Tibial nerve (tissue), 4 donors: ENCODE measurements around the gene MED19. TPM values are rescaled to one million over a fixed set of nuclear protein-coding genes. Genes with fewer than 3 reads are reported as not detected.
"Not testable (repeated sequence)": the region's sequence is repeated elsewhere in the genome, so short reads cannot be mapped to it uniquely, and the experiment has no call there.

Experiments
- DNase-seq, 2 donors: peaks; one replicate each; pipeline ENCODE4 v3.0.0-alpha.2; 2019; ENCODE audit warnings: low spot score in 2 of 2
- H3K27ac ChIP-seq, 4 donors: fragments of 200-600 bp; sonication (generic) in 3 of 4; one replicate each; pipeline ENCODE4 v1.5.1; 2017 to 2019; ENCODE audit warnings: mild to moderate bottlenecking in 1 of 4
- H3K27me3 ChIP-seq, 2 donors: fragments of 200-600 bp; sonication (generic) in 1 of 2; one replicate each; pipeline versions ENCODE4 v1.5.1 to v1.6.0; 2017 to 2019
- H3K36me3 ChIP-seq, 3 donors: fragments of 200-600 bp; sonication (generic); one replicate each; pipeline ENCODE4 v1.5.1; 2018 to 2019
- H3K4me1 ChIP-seq, 4 donors: fragments of 200-600 bp; sonication (generic) in 3 of 4; one replicate each; pipeline ENCODE4 v1.5.1; 2017 to 2019
- H3K4me3 ChIP-seq, 4 donors: fragments of 200-600 bp; sonication (generic) in 3 of 4; one replicate each; pipeline ENCODE4 v1.5.1; 2017 to 2019; ENCODE audit warnings: mild to moderate bottlenecking in 1 of 4, moderate library complexity in 1 of 4
- H3K9me3 ChIP-seq, 4 donors: fragments of 200-600 bp; sonication (generic) in 3 of 4; one replicate each; pipeline ENCODE4 v1.5.1; 2017 to 2019
- CTCF ChIP-seq, 5 experiments: fragments of 200-600 bp in 3 of 5; fragments of 450-650 bp in 2 of 5; sonication (generic) in 3 of 5; IDR thresholded peaks; one replicate each; pipeline ENCODE4 v1.5.1; 2016 to 2019; ENCODE audit warnings: antibody characterized with exemption in 5 of 5, mild to moderate bottlenecking in 3 of 5, moderate library complexity in 2 of 5
- EP300 ChIP-seq, 2 donors: sonication (generic); formaldehyde crosslinking; IDR thresholded peaks; one replicate each; pipeline ENCODE4 v1.6.1; 2017; ENCODE audit warnings: antibody characterized with exemption in 2 of 2, mild to moderate bottlenecking in 1 of 2
- POLR2A ChIP-seq, 2 donors: fragments of 450-650 bp; IDR thresholded peaks; one replicate each; pipeline ENCODE4 v1.6.1; 2017; ENCODE audit warnings: antibody characterized with exemption in 2 of 2, mild to moderate bottlenecking in 2 of 2, moderate library complexity in 2 of 2
- WGBS, 2 donors: methylation state at CpG; one replicate each; pipeline ENCODE4 v1.1.5; 2018; 5-methylcytosine and 5-hydroxymethylcytosine counted together
- total RNA-seq, 4 donors: library from RNA; depleted of rRNA; stranded (reverse); fragments of >200 nt; gene quantifications; one replicate each; pipeline ENCODE4 v1.1.0, GENCODE V29; 2016

The MED19 gene
- total RNA-seq, 4 donors from 2014 or later, result 11.9 to 17.3 (median 15.4) TPM

- peaks cover 0 to 42% (median 14%) of the 10 kb centered on the region in 4 donors for H3K4me1 ChIP-seq
- TF ChIP-seq CTCF (IDR thresholded peaks at IDR 0.05), result no peak
- TF ChIP-seq POLR2A (IDR thresholded peaks at IDR 0.05), result no peak
- TF ChIP-seq EP300 (IDR thresholded peaks at IDR 0.05), result no peak
- no peaks in the 10 kb centered on the region for H3K9me3 ChIP-seq
- DNase-seq, result no peak
- H3K27me3 ChIP-seq, result no peaks in the 10 kb centered on the region
- no peak overlapping the region for H3K27ac ChIP-seq
- 90 to 92% methylated on average over 5 of the region's 5 CpGs for WGBS, 2 donors
- no peak overlapping the region for H3K4me3 ChIP-seq
- peaks cover 0 to 18% (median 1%) of the 10 kb centered on the region in 3 donors for H3K36me3 ChIP-seq
These were observed 2.1 kb downstream of the MED19 start for GRCh38 chr11:57709802-57710367.

- Histone ChIP-seq H3K36me3 (peaks cover 0 to 56% (median 17%) of the 10 kb centered on the region in 3 donors), H3K4me1 (peaks cover 0 to 14% (median 0%) of the 10 kb centered on the region in 4 donors)
- 87 to 90% methylated on average over 8 of the region's 8 CpGs for WGBS, 2 donors
- not testable (repeated sequence) for H3K9me3 ChIP-seq, H3K4me3 ChIP-seq, H3K27me3 ChIP-seq, H3K27ac ChIP-seq, DNase-seq
These were observed 6.6 kb downstream of the MED19 start for GRCh38 chr11:57705432-57705831.

GRCh38 chr11:57704932-57705331 lies 7.1 kb downstream of the MED19 start:
- H3K27me3 ChIP-seq, result no peaks in the 10 kb centered on the region
- no peak overlapping the region for H3K27ac ChIP-seq
- TF ChIP-seq CTCF (IDR thresholded peaks at IDR 0.05), result no peak
- no peak for TF ChIP-seq POLR2A (IDR thresholded peaks at IDR 0.05)
- no peak for TF ChIP-seq EP300 (IDR thresholded peaks at IDR 0.05)
- peaks cover 0 to 61% (median 17%) of the 10 kb centered on the region in 3 donors for H3K36me3 ChIP-seq
- H3K9me3 ChIP-seq, result no peaks in the 10 kb centered on the region
- WGBS, 2 donors, result 95% methylated on average over 6 of the region's 6 CpGs
- H3K4me3 ChIP-seq, result no peak overlapping the region
- peaks cover 0 to 9% (median 0%) of the 10 kb centered on the region in 4 donors for H3K4me1 ChIP-seq
- no peak for DNase-seq

GRCh38 chr11:57703341-57703740 lies 8.7 kb downstream of the MED19 start:
- DNase-seq, result no peak
- Histone ChIP-seq H3K36me3 (peaks cover 3 to 77% (median 17%) of the 10 kb centered on the region in 3 donors), H3K9me3 (no peaks in the 10 kb centered on the region), H3K4me1 (peaks cover 0 to 3% (median 0%) of the 10 kb centered on the region in 4 donors), H3K27me3 (no peaks in the 10 kb centered on the region), H3K27ac (no peak overlapping the region), H3K4me3 (no peak overlapping the region)
- 73 to 90% methylated on average over 4 of the region's 4 CpGs for WGBS, 2 donors
- no peak for TF ChIP-seq CTCF (IDR thresholded peaks at IDR 0.05)
- no peak for TF ChIP-seq POLR2A (IDR thresholded peaks at IDR 0.05)
- no peak for TF ChIP-seq EP300 (IDR thresholded peaks at IDR 0.05)

GRCh38 chr11:57700425-57700824 lies 11.6 kb downstream of the MED19 start:
- WGBS, 2 donors, result 56 to 59% methylated on average over 3 of the region's 3 CpGs
- H3K4me1 ChIP-seq, result peaks cover 0 to 3% (median 0%) of the 10 kb centered on the region in 4 donors
- H3K4me3 ChIP-seq, result no peak overlapping the region
- no peaks in the 10 kb centered on the region for H3K9me3 ChIP-seq
- no peaks in the 10 kb centered on the region for H3K27me3 ChIP-seq
- H3K27ac ChIP-seq, result no peak overlapping the region
- H3K36me3 ChIP-seq, result peaks cover 7 to 92% (median 43%) of the 10 kb centered on the region in 3 donors
- TF ChIP-seq CTCF (IDR thresholded peaks at IDR 0.05) (no peak), EP300 (IDR thresholded peaks at IDR 0.05) (no peak), POLR2A (IDR thresholded peaks at IDR 0.05) (no peak)
- no peak for DNase-seq
